ENCODE data around the gene DYNC2H1.

DNA sequence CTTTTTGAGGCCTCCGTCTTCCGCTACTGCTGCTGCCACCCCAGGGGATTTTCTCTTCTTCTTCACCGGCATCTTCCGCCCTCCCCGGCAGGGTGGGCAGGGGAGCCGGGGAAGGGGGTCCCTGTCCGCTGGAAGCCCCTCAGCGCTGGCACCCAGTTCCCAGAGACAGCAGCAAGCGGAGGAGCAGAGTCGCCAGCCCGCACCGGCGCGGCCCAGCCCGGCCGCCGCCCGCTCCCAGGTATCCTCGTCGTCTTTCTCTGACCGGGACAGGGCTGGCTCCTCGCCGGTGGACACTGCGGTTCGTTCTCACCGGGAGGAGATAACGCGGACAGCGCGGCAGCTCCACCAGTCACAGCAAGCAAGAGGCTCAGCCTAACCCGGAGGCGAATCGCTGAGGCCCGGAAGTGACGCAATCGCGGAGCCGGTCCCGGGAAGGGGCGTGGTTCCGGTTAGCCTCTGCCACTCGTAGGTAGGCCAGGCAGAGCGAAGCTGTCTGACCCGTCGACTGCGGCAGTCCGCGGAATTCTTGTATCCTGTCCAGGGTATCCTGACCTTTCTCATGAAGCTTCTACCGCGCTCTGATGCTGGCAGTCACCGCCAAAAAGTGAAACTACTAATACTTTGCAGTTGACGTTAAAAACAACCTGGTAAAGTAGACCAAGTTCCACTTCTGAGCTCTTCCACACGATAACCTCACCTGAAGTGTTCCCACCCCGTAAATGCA lies 17.3 kb upstream of the DYNC2H1 start, which contains the start of gene DCUN1D5:
- peak; percentile 49 for TF ChIP-seq POLR2A (IDR thresholded peaks at IDR 0.05)
- TF ChIP-seq, protein P1, sequence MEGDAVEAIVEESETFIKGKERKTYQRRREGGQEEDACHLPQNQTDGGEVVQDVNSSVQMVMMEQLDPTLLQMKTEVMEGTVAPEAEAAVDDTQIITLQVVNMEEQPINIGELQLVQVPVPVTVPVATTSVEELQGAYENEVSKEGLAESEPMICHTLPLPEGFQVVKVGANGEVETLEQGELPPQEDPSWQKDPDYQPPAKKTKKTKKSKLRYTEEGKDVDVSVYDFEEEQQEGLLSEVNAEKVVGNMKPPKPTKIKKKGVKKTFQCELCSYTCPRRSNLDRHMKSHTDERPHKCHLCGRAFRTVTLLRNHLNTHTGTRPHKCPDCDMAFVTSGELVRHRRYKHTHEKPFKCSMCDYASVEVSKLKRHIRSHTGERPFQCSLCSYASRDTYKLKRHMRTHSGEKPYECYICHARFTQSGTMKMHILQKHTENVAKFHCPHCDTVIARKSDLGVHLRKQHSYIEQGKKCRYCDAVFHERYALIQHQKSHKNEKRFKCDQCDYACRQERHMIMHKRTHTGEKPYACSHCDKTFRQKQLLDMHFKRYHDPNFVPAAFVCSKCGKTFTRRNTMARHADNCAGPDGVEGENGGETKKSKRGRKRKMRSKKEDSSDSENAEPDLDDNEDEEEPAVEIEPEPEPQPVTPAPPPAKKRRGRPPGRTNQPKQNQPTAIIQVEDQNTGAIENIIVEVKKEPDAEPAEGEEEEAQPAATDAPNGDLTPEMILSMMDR (IDR thresholded peaks at IDR 0.05) = no peak
